ENCODE data around the gene PCK1. TPM values are rescaled to one million over a fixed set of nuclear protein-coding genes. Genes with fewer than 3 reads are reported as not detected.
A peak's percentile ranks its signal among the peaks of the same experiment; 100 is the strongest.

PCK1 gene
- total and polyA plus RNA-seq, 2 of the 13 experiments (the other 11 are each of a cell fraction or from before 2014, with no cell fraction given): 6.5 to 12.6 TPM

GRCh38 chr20:57593134-57593886, 32.4 kb downstream of the PCK1 start:
- FAIRE-seq (no peak), ATAC-seq (no peak), DNase-seq (ENCODE audit: low spot score) (no peak)
- POLR2A ChIA-PET: interaction anchor here (1.5 to 2.9 kb wide), 2 partner anchors 25 to 33 kb away, joined by 4 to 16 read pairs; partner anchors contain the start of gene PCK1
- Histone ChIP-seq H3K4me1 (ENCODE audit: insufficient read depth, low read length) (peaks cover 65% of the 10 kb centered on the region), H3K27me3 (ENCODE audit: control insufficient read depth in 1 of 2, insufficient read depth in 2 of 2, low read length in 2 of 2) (peaks cover 0 to 10% of the 10 kb centered on the region in 2 experiments; a peak in 3 of 5 replicates), H3K27ac (ENCODE audit: extremely low read length, insufficient read depth, low read length) (peak overlapping the region; percentile 68), H3K36me3 (replicated peaks in 1 of 2; ENCODE audit: control insufficient read depth in 1 of 2, insufficient read depth in 2 of 2, low read length in 2 of 2) (no peaks in the 10 kb centered on the region), H3K79me2 (ENCODE audit: insufficient read depth, low read length) (no peaks in the 10 kb centered on the region), H3K9me3 (ENCODE audit: low read length) (no peaks in the 10 kb centered on the region), H3K4me3 (replicated peaks in 1 of 3; ENCODE audit: insufficient read depth in 1 of 3, low read depth in 2 of 3, low read length in 3 of 3) (no peak overlapping the region), H2AFZ (ENCODE audit: low read length) (no peak overlapping the region), H3K9ac (ENCODE audit: insufficient read depth, low read depth, low read length) (no peak overlapping the region), H4K20me1 (ENCODE audit: insufficient read depth, low read length) (no peaks in the 10 kb centered on the region), H3K4me2 (ENCODE audit: low read depth, low read length) (peak overlapping the region; percentile 39; the same call in 1 of the 2 replicates)
- intact Hi-C loops (cut with micrococcal nuclease; ENCODE audit: unreplicated experiment): loop anchor here (5.0 kb wide), 1 partner anchor 36 kb away; no protein-coding TSS in a partner anchor
- CTCF ChIA-PET (ENCODE audit: low intra/inter-chr PET ratio, low total read pairs): interaction anchor here (1.1 to 10.0 kb wide), 8 partner anchors 10 to 618 kb away, joined by 3 to 222 read pairs (median 9); partner anchors contain the start of gene CTCFL
- 27% methylated on average over 16 of the region's 17 CpGs for WGBS (ENCODE audit: low lambda C conversion rate)
- in situ Hi-C loops (cut with HindIII; ENCODE audit: extremely low pct_ligation_motif_present, low pct_unique_long_range_greater_than_20kb): loop anchor here (5.0 kb wide), 1 partner anchor 76 kb away; no protein-coding TSS in a partner anchor
- no TSS peak for BruUV-seq (replicated peaks)
- TF ChIP-seq SRSF4 (IDR thresholded peaks at IDR 0.05; ENCODE audit: low read depth, low read length, poor library complexity, severe bottlenecking): no peak
- no peak for TF ChIP-seq MIER3 (CRISPR knock-in tag; IDR thresholded peaks at IDR 0.05; ENCODE audit: borderline replicate concordance)
- no peak for TF ChIP-seq NR2F2 (IDR thresholded peaks at IDR 0.05; ENCODE audit: borderline replicate concordance, low read depth)
- peak; percentile 41; the same call in 1 of the 2 replicates for TF ChIP-seq KDM5B (CRISPR knock-in tag; IDR thresholded peaks at IDR 0.05; ENCODE audit: borderline replicate concordance)
- TF ChIP-seq, protein P1, sequence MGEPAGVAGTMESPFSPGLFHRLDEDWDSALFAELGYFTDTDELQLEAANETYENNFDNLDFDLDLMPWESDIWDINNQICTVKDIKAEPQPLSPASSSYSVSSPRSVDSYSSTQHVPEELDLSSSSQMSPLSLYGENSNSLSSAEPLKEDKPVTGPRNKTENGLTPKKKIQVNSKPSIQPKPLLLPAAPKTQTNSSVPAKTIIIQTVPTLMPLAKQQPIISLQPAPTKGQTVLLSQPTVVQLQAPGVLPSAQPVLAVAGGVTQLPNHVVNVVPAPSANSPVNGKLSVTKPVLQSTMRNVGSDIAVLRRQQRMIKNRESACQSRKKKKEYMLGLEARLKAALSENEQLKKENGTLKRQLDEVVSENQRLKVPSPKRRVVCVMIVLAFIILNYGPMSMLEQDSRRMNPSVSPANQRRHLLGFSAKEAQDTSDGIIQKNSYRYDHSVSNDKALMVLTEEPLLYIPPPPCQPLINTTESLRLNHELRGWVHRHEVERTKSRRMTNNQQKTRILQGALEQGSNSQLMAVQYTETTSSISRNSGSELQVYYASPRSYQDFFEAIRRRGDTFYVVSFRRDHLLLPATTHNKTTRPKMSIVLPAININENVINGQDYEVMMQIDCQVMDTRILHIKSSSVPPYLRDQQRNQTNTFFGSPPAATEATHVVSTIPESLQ (CRISPR knock-in tag; conservative IDR thresholded peaks at IDR 0.05): no peak
- no peak for TF ChIP-seq ZNF777 (CRISPR knock-in tag; IDR thresholded peaks at IDR 0.05)
- TF ChIP-seq NFE2 (CRISPR knock-in tag; IDR thresholded peaks at IDR 0.05): no peak
- TF ChIP-seq PITX1 (CRISPR knock-in tag; IDR thresholded peaks at IDR 0.05): no peak
- TF ChIP-seq MEF2D (CRISPR knock-in tag; IDR thresholded peaks at IDR 0.05): no peak
- TF ChIP-seq FOXJ3 (CRISPR knock-in tag; IDR thresholded peaks at IDR 0.05; ENCODE audit: borderline replicate concordance): no peak
- TF ChIP-seq ZNF20 (CRISPR knock-in tag; IDR thresholded peaks at IDR 0.05): no peak
- TF ChIP-seq IRF9 (CRISPR knock-in tag; IDR thresholded peaks at IDR 0.05; ENCODE audit: borderline replicate concordance): no peak
- TF ChIP-seq PHB2 (IDR thresholded peaks at IDR 0.05; ENCODE audit: partially characterized antibody): no peak
- TF ChIP-seq ZNF780A (CRISPR knock-in tag; IDR thresholded peaks at IDR 0.05): no peak
- no peak for TF ChIP-seq SATB2 (CRISPR knock-in tag; IDR thresholded peaks at IDR 0.05)
- peak; percentile 35; the same call in 1 of the 2 replicates for TF ChIP-seq ZNF484 (CRISPR knock-in tag; IDR thresholded peaks at IDR 0.05; ENCODE audit: borderline replicate concordance, low read depth)
- no peak for TF ChIP-seq ZNF317 (CRISPR knock-in tag; IDR thresholded peaks at IDR 0.05)
- 0 out of 2 replicates have a peak, but pooled peaks have one; percentile 33 for TF ChIP-seq ZNF788 (CRISPR knock-in tag; IDR thresholded peaks at IDR 0.05; ENCODE audit: borderline replicate concordance)
- TF ChIP-seq ZFP37 (CRISPR knock-in tag; IDR thresholded peaks at IDR 0.05; ENCODE audit: borderline replicate concordance): no peak
- TF ChIP-seq ARHGAP35 (CRISPR knock-in tag; IDR thresholded peaks at IDR 0.05; ENCODE audit: borderline replicate concordance): 0 out of 2 replicates have a peak, but pooled peaks have one; percentile 61
- no peak for TF ChIP-seq BATF2 (CRISPR knock-in tag; IDR thresholded peaks at IDR 0.05)
